ENCODE data around the gene EPHB1. TPM values are rescaled to one million over a fixed set of nuclear protein-coding genes. Genes with fewer than 3 reads are reported as not detected.

EPHB1 gene
- total RNA-seq, 2 donors from 2014 or later: 0.60 TPM; not detected in 1

GRCh38 chr3:135072431-135072830 lies 277.4 kb downstream of the EPHB1 start:
- Mint-ChIP-seq H3K9me3 (peaks cover 6 to 13% of the 10 kb centered on the region in 2 donors), H3K27ac (no peak overlapping the region), H3K36me3 (peaks cover 0 to 7% of the 10 kb centered on the region in 2 donors)
- DNase-seq (ENCODE audit: low spot score in 2 of 2) (no peak), ATAC-seq (no peak)

GRCh38 chr3:135075157-135075556 lies 280.1 kb downstream of the EPHB1 start:
- ATAC-seq (no peak), DNase-seq (ENCODE audit: low spot score in 2 of 2) (no peak)
- Mint-ChIP-seq H3K27ac (no peak overlapping the region), H3K36me3 (no peaks in the 10 kb centered on the region), H3K9me3 (peaks cover 5 to 6% of the 10 kb centered on the region in 2 donors)

GRCh38 chr3:135076341-135076740 lies 281.3 kb downstream of the EPHB1 start:
- no peak for ATAC-seq
- Mint-ChIP-seq H3K27ac (no peak overlapping the region), H3K9me3 (peaks cover 5 to 6% of the 10 kb centered on the region in 2 donors), H3K36me3 (no peaks in the 10 kb centered on the region)
- no peak for DNase-seq (ENCODE audit: low spot score in 2 of 2)

- no peak for DNase-seq (ENCODE audit: low spot score in 2 of 2)
- Mint-ChIP-seq H3K9me3 (peaks cover 5 to 6% of the 10 kb centered on the region in 2 donors), H3K36me3 (no peaks in the 10 kb centered on the region), H3K27ac (no peak overlapping the region)
- no peak for ATAC-seq
These were observed 282.1 kb downstream of the EPHB1 start for GRCh38 chr3:135077186-135077585.

- Mint-ChIP-seq H3K36me3 (no peaks in the 10 kb centered on the region), H3K27ac (no peak overlapping the region), H3K9me3 (no peaks in the 10 kb centered on the region)
- ATAC-seq (no peak), DNase-seq (ENCODE audit: low spot score in 2 of 2) (no peak)
These were observed 283.2 kb downstream of the EPHB1 start for GRCh38 chr3:135078283-135078682.

- Mint-ChIP-seq H3K36me3 (no peaks in the 10 kb centered on the region), H3K27ac (no peak overlapping the region), H3K9me3 (no peaks in the 10 kb centered on the region)
- no peak for DNase-seq (ENCODE audit: low spot score in 2 of 2)
- ATAC-seq: no peak
These were observed 284.0 kb downstream of the EPHB1 start for GRCh38 chr3:135079095-135079494.

GRCh38 chr3:135081451-135081850 lies 286.4 kb downstream of the EPHB1 start:
- Mint-ChIP-seq H3K9me3 (no peaks in the 10 kb centered on the region), H3K36me3 (no peaks in the 10 kb centered on the region), H3K27ac (no peak overlapping the region)
- ATAC-seq (no peak), DNase-seq (ENCODE audit: low spot score in 2 of 2) (no peak)

GRCh38 chr3:135081856-135082434 lies 286.9 kb downstream of the EPHB1 start:
- H3K36me3 Mint-ChIP-seq: no peaks in the 10 kb centered on the region
- no peak overlapping the region for H3K27ac Mint-ChIP-seq
- ATAC-seq (no peak), DNase-seq (ENCODE audit: low spot score in 2 of 2) (no peak)
- H3K9me3 Mint-ChIP-seq: no peaks in the 10 kb centered on the region

GRCh38 chr3:135082706-135083105 lies 287.6 kb downstream of the EPHB1 start:
- Mint-ChIP-seq H3K9me3 (no peaks in the 10 kb centered on the region), H3K36me3 (no peaks in the 10 kb centered on the region)

GRCh38 chr3:135083179-135083578 lies 288.1 kb downstream of the EPHB1 start:
- H3K27ac Mint-ChIP-seq: no peak overlapping the region
- no peaks in the 10 kb centered on the region for H3K36me3 Mint-ChIP-seq

More at GRCh38 chr3:135082706-135083105, 287.6 kb downstream of the EPHB1 start:
- H3K27ac Mint-ChIP-seq: no peak overlapping the region
- ATAC-seq: no peak
- DNase-seq (ENCODE audit: low spot score in 2 of 2): no peak

GRCh38 chr3:135083756-135084155 lies 288.7 kb downstream of the EPHB1 start:
- ATAC-seq (no peak), DNase-seq (ENCODE audit: low spot score in 2 of 2) (no peak)
- H3K27ac Mint-ChIP-seq: no peak overlapping the region
- H3K36me3 Mint-ChIP-seq: no peaks in the 10 kb centered on the region
- no peaks in the 10 kb centered on the region for H3K9me3 Mint-ChIP-seq

More at GRCh38 chr3:135083179-135083578, 288.1 kb downstream of the EPHB1 start:
- H3K9me3 Mint-ChIP-seq: no peaks in the 10 kb centered on the region
- DNase-seq (ENCODE audit: low spot score in 2 of 2) (no peak), ATAC-seq (no peak)

GRCh38 chr3:135084405-135084804 lies 289.3 kb downstream of the EPHB1 start:
- DNase-seq (ENCODE audit: low spot score in 2 of 2) (no peak), ATAC-seq (no peak)
- no peaks in the 10 kb centered on the region for H3K36me3 Mint-ChIP-seq
- no peak overlapping the region for H3K27ac Mint-ChIP-seq
- no peaks in the 10 kb centered on the region for H3K9me3 Mint-ChIP-seq

- Mint-ChIP-seq H3K36me3 (no peaks in the 10 kb centered on the region), H3K9me3 (no peaks in the 10 kb centered on the region), H3K27ac (no peak overlapping the region)
- DNase-seq (ENCODE audit: low spot score in 2 of 2): no peak
- ATAC-seq: no peak
These were observed 289.9 kb downstream of the EPHB1 start for GRCh38 chr3:135084976-135085375.

GRCh38 chr3:135085652-135086436 lies 290.8 kb downstream of the EPHB1 start:
- ATAC-seq (no peak), DNase-seq (ENCODE audit: low spot score in 2 of 2) (no peak)
- no peaks in the 10 kb centered on the region for H3K36me3 Mint-ChIP-seq
- H3K27ac Mint-ChIP-seq: no peak overlapping the region
- peaks cover 0 to 1% of the 10 kb centered on the region in 2 donors for H3K9me3 Mint-ChIP-seq

- H3K27ac Mint-ChIP-seq: no peak overlapping the region
These were observed 292.7 kb downstream of the EPHB1 start for GRCh38 chr3:135087782-135088181.

GRCh38 chr3:135089451-135089850 lies 294.4 kb downstream of the EPHB1 start:
- Mint-ChIP-seq H3K27ac (no peak overlapping the region), H3K9me3 (peaks cover 0 to 4% of the 10 kb centered on the region in 2 donors), H3K36me3 (no peaks in the 10 kb centered on the region)
- ATAC-seq: no peak
- no peak for DNase-seq (ENCODE audit: low spot score in 2 of 2)

More at GRCh38 chr3:135087782-135088181, 292.7 kb downstream of the EPHB1 start:
- ATAC-seq: no peak
- Mint-ChIP-seq H3K36me3 (no peaks in the 10 kb centered on the region), H3K9me3 (peaks cover 0 to 4% of the 10 kb centered on the region in 2 donors)
- DNase-seq (ENCODE audit: low spot score in 2 of 2): no peak

- Mint-ChIP-seq H3K36me3 (no peaks in the 10 kb centered on the region), H3K27ac (no peak overlapping the region), H3K9me3 (peaks cover 0 to 4% of the 10 kb centered on the region in 2 donors)
- ATAC-seq (peak in 1 of 2 donors; percentile 46), DNase-seq (ENCODE audit: low spot score in 2 of 2) (no peak)
These were observed 295.1 kb downstream of the EPHB1 start for GRCh38 chr3:135090020-135090717.

Data from activated naive CD4-positive, alpha-beta T cell treated with anti-CD3 and anti-CD28 coated beads, Interleukin-2, amount 50 U/mL, for 72 hours (primary cell).